ENCODE measurements around the gene ANKRD28.

Gene ANKRD28

GRCh38 chr3:15635121-15635661 is 162.6 kb downstream of the ANKRD28 start:
- TF ChIP-seq EZH2 (IDR thresholded peaks at IDR 0.05; ENCODE audit: borderline replicate concordance, low read length), result no peak
- no peak for TF ChIP-seq CTCF (IDR thresholded peaks at IDR 0.05; ENCODE audit: low read length)
- Histone ChIP-seq H3K4me1 (ENCODE audit: insufficient read depth, low read length, severe bottlenecking) (peaks cover 14% of the 10 kb centered on the region), H3F3A (ENCODE audit: insufficient read depth, low read length) (no peaks in the 10 kb centered on the region), H3K9me2 (ENCODE audit: low read depth, low read length) (no peaks in the 10 kb centered on the region), H3K79me2 (ENCODE audit: insufficient read depth, low read length) (no peaks in the 10 kb centered on the region), H3K4me2 (ENCODE audit: low read length) (no peak overlapping the region), H4K20me1 (ENCODE audit: insufficient read depth, low read length) (no peaks in the 10 kb centered on the region), H3K9ac (ENCODE audit: low read length) (no peak overlapping the region), H3K36me3 (ENCODE audit: insufficient read depth, low read length) (no peaks in the 10 kb centered on the region), H3K27ac (ENCODE audit: low read depth, low read length, poor library complexity, severe bottlenecking) (no peak overlapping the region), H3K9me3 (ENCODE audit: low read length) (no peaks in the 10 kb centered on the region), H2AFZ (ENCODE audit: low read length) (no peak overlapping the region), H3K4me3 (ENCODE audit: low read depth, low read length, poor library complexity, severe bottlenecking) (no peak overlapping the region), H3K27me3 (ENCODE audit: insufficient read depth, low read length) (no peaks in the 10 kb centered on the region)

GRCh38 chr3:15634671-15635070 is 163.1 kb downstream of the ANKRD28 start:
- H3K4me1 ChIP-seq (ENCODE audit: insufficient read depth, low read length, severe bottlenecking), result peaks cover 14% of the 10 kb centered on the region
- H4K20me1 ChIP-seq (ENCODE audit: insufficient read depth, low read length), result no peaks in the 10 kb centered on the region
- H3K4me3 ChIP-seq (ENCODE audit: low read depth, low read length, poor library complexity, severe bottlenecking), result no peak overlapping the region
- no peak overlapping the region for H2AFZ ChIP-seq (ENCODE audit: low read length)
- H3F3A ChIP-seq (ENCODE audit: insufficient read depth, low read length), result no peaks in the 10 kb centered on the region
- H3K4me2 ChIP-seq (ENCODE audit: low read length), result no peak overlapping the region
- H3K9me2 ChIP-seq (ENCODE audit: low read depth, low read length), result no peaks in the 10 kb centered on the region
- H3K36me3 ChIP-seq (ENCODE audit: insufficient read depth, low read length), result no peaks in the 10 kb centered on the region
- no peaks in the 10 kb centered on the region for H3K27me3 ChIP-seq (ENCODE audit: insufficient read depth, low read length)
- H3K79me2 ChIP-seq (ENCODE audit: insufficient read depth, low read length), result no peaks in the 10 kb centered on the region
- H3K9me3 ChIP-seq (ENCODE audit: low read length), result no peaks in the 10 kb centered on the region
- no peak overlapping the region for H3K9ac ChIP-seq (ENCODE audit: low read length)
- no peak for TF ChIP-seq CTCF (IDR thresholded peaks at IDR 0.05; ENCODE audit: low read length)
- TF ChIP-seq EZH2 (IDR thresholded peaks at IDR 0.05; ENCODE audit: borderline replicate concordance, low read length), result no peak
- no peak overlapping the region for H3K27ac ChIP-seq (ENCODE audit: low read depth, low read length, poor library complexity, severe bottlenecking)

- Histone ChIP-seq H3K4me2 (ENCODE audit: low read length) (no peak overlapping the region), H3F3A (ENCODE audit: insufficient read depth, low read length) (no peaks in the 10 kb centered on the region), H3K79me2 (ENCODE audit: insufficient read depth, low read length) (no peaks in the 10 kb centered on the region), H3K9me3 (ENCODE audit: low read length) (no peaks in the 10 kb centered on the region), H3K36me3 (ENCODE audit: insufficient read depth, low read length) (no peaks in the 10 kb centered on the region), H3K27ac (ENCODE audit: low read depth, low read length, poor library complexity, severe bottlenecking) (no peak overlapping the region), H3K9ac (ENCODE audit: low read length) (no peak overlapping the region), H3K9me2 (ENCODE audit: low read depth, low read length) (no peaks in the 10 kb centered on the region), H3K4me3 (ENCODE audit: low read depth, low read length, poor library complexity, severe bottlenecking) (no peak overlapping the region), H3K27me3 (ENCODE audit: insufficient read depth, low read length) (no peaks in the 10 kb centered on the region), H2AFZ (ENCODE audit: low read length) (no peak overlapping the region), H3K4me1 (ENCODE audit: insufficient read depth, low read length, severe bottlenecking) (peaks cover 14% of the 10 kb centered on the region), H4K20me1 (ENCODE audit: insufficient read depth, low read length) (no peaks in the 10 kb centered on the region)
- TF ChIP-seq CTCF (IDR thresholded peaks at IDR 0.05; ENCODE audit: low read length) (no peak), EZH2 (IDR thresholded peaks at IDR 0.05; ENCODE audit: borderline replicate concordance, low read length) (no peak)
Observed at GRCh38 chr3:15633766-15634598, 163.8 kb downstream of the ANKRD28 start.
